HepG2 (cell line): ENCODE data around the gene GAL3ST1.

Experiments used
- EP300 ChIP-seq, 3 experiments: sonication (generic) in 1 of 3; formaldehyde crosslinking in 1 of 3; IDR thresholded peaks; 2 replicates each; pipeline versions ENCODE4 v1.5.1 to v1.6.1; 2011 to 2020; ENCODE audit warnings: low read depth in 2 of 3, low read length in 2 of 3, borderline replicate concordance in 1 of 3, improper control_type of control experiment in 1 of 3, mild to moderate bottlenecking in 1 of 3, missing genetic modification reagents in 1 of 3, moderate library complexity in 1 of 3
- ETV6 ChIP-seq: sonication (generic); formaldehyde crosslinking; conservative IDR thresholded peaks from 2 replicates; pipeline ENCODE4 v1.4.0; 2020; ENCODE audit warnings: missing genetic modification reagents
- JUND ChIP-seq: sonication (generic); formaldehyde crosslinking; IDR thresholded peaks from 2 replicates; pipeline ENCODE4 v1.8.0; 2022; ENCODE audit warnings: mild to moderate bottlenecking, missing genetic modification reagents
- POLR2A ChIP-seq, 2 experiments: IDR thresholded peaks; 2 replicates each; pipeline ENCODE4 v1.6.1; 2011; ENCODE audit warnings: low read depth in 2 of 2, low read length in 2 of 2, mild to moderate bottlenecking in 1 of 2, moderate library complexity in 1 of 2; ENCODE audit not compliant: insufficient read depth in 1 of 2
- SOX13 ChIP-seq, 3 experiments: fragments of 450-650 bp in 1 of 3; sonication (generic) in 1 of 3; formaldehyde crosslinking in 1 of 3; IDR thresholded peaks in 2 of 3; conservative IDR thresholded peaks in 1 of 3; 2 replicates each; pipeline versions ENCODE4 v1.5.0 to v1.6.1; 2016 to 2020; ENCODE audit warnings: antibody characterized with exemption in 1 of 3, mild to moderate bottlenecking in 1 of 3, missing compliant biosample characterization in 1 of 3, missing genetic modification reagents in 1 of 3, moderate library complexity in 1 of 3

DNA sequence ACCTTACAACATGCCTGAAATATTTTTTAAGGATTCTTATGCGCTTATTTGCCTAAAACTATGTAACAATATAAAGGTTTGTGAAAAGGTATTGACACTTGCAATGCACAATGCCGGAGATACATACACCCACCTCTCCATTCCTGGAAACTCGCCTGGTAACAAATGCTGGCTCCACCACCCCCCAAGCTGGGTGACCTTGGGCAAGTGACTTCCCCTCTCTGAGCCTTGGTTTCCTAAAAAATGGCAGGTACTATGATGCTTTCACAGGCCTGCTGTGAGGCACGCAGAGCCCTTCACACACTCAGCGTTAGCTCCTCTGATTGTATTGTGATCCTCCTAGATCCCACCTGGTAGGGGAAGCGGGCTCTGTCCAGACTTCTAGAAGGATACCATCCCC is 2.3 kb downstream of the GAL3ST1 start:
- TF ChIP-seq JUND (CRISPR knock-in tag) (no peak), ETV6 (CRISPR knock-in tag) (no peak), SOX13 (IDR thresholded peaks at IDR 0.05) (no peak), SOX13 (CRISPR knock-in tag; conservative IDR thresholded peaks at IDR 0.05 in 1 of 2, IDR thresholded peaks at IDR 0.05 in 1 of 2) (no peak), POLR2A (IDR thresholded peaks at IDR 0.05; ENCODE audit: insufficient read depth in 1 of 2, low read depth in 2 of 2, low read length in 2 of 2) (no peak), EP300 (IDR thresholded peaks at IDR 0.05; ENCODE audit: low read depth in 2 of 2, low read length in 2 of 2) (no peak), EP300 (CRISPR knock-in tag; IDR thresholded peaks at IDR 0.05; ENCODE audit: borderline replicate concordance) (no peak)
